NCI-H128 (cell line): ENCODE data around the gene TDRKH.
"Not testable (repeated sequence)": the region's sequence is repeated elsewhere in the genome, so short reads cannot be mapped to it uniquely, and the experiment has no call there.

Experiments
- DNase-seq: peaks from one replicate; lab custom pipeline; 2025; ENCODE audit not compliant: unreplicated experiment; lab: John Stamatoyannopoulos, UW

The TDRKH gene

GRCh38 chr1:151768351-151769066 lies 21.8 kb downstream of the TDRKH start:
- not testable (repeated sequence) for DNase-seq

GRCh38 chr1:151763990-151764389 lies 26.3 kb downstream of the TDRKH start:
- no peak for DNase-seq

- DNase-seq, result peak; percentile 72
Measured at GRCh38 chr1:151762941-151763921, 27.1 kb downstream of the TDRKH start, which contains the start of gene MRPL9. MRPL9 (minus strand) TSS chr1:151763496; CDS start chr1:151763479, 17 bp downstream.

- DNase-seq, result no peak
Measured at GRCh38 chr1:151760597-151761385, 29.5 kb downstream of the TDRKH start.

GRCh38 chr1:151759241-151759640 lies 31.1 kb downstream of the TDRKH start:
- DNase-seq, result no peak

- no peak for DNase-seq
Measured at GRCh38 chr1:151756291-151756690, 34.0 kb downstream of the TDRKH start.

- DNase-seq, result no peak
Measured at GRCh38 chr1:151741516-151741915, 48.8 kb downstream of the TDRKH start.

- DNase-seq, result no peak
Measured at GRCh38 chr1:151739590-151740355, 50.5 kb downstream of the TDRKH start.

GRCh38 chr1:151737479-151737878 lies 52.8 kb downstream of the TDRKH start:
- no peak for DNase-seq

GRCh38 chr1:151737026-151737425 lies 53.3 kb downstream of the TDRKH start:
- DNase-seq, result no peak

- not testable (repeated sequence) for DNase-seq
Measured at GRCh38 chr1:151733995-151734394, 56.3 kb downstream of the TDRKH start.

- no peak for DNase-seq
Measured at GRCh38 chr1:151733126-151733525, 57.2 kb downstream of the TDRKH start.

- no peak for DNase-seq
Measured at GRCh38 chr1:151729966-151730291, 60.4 kb downstream of the TDRKH start.

- no peak for DNase-seq
Measured at GRCh38 chr1:151729157-151729965, 60.9 kb downstream of the TDRKH start.

- peak; percentile 23 for DNase-seq
Measured at GRCh38 chr1:151728151-151729054, 61.9 kb downstream of the TDRKH start.

GRCh38 chr1:151723726-151724370 lies 66.5 kb downstream of the TDRKH start:
- DNase-seq, result no peak
